Skeletal muscle tissue (tissue), 4 donors: ENCODE data around the gene CAPN2. TPM values are rescaled to one million over a fixed set of nuclear protein-coding genes. Genes with fewer than 3 reads are reported as not detected.

Experiments
- H3K27ac ChIP-seq: one replicate; pipeline ENCODE4 v1.7.0; 2013; ENCODE audit warnings: mild to moderate bottlenecking, low read depth, low read length, inconsistent platforms
- H3K27me3 ChIP-seq, 3 donors: one replicate each; pipeline ENCODE4 v1.7.0; 2013; ENCODE audit warnings: low read length in 3 of 3; ENCODE audit not compliant: control insufficient read depth in 3 of 3, insufficient read depth in 3 of 3
- H3K36me3 ChIP-seq, 3 donors: one replicate each; pipeline ENCODE4 v1.7.0; 2013; ENCODE audit warnings: low read length in 3 of 3; ENCODE audit not compliant: control insufficient read depth in 3 of 3, insufficient read depth in 3 of 3
- H3K4me1 ChIP-seq, 3 donors: one replicate each; pipeline ENCODE4 v1.7.0; 2013; ENCODE audit warnings: low read length in 3 of 3, mild to moderate bottlenecking in 3 of 3; ENCODE audit not compliant: control insufficient read depth in 3 of 3, insufficient read depth in 3 of 3
- H3K4me3 ChIP-seq, 3 donors: one replicate each; pipeline ENCODE4 v1.7.0; 2013; ENCODE audit warnings: low read length in 3 of 3
- H3K9ac ChIP-seq, 3 donors: one replicate each; pipeline ENCODE4 v1.7.0; 2013; ENCODE audit warnings: low read length in 3 of 3, mild to moderate bottlenecking in 3 of 3, moderate library complexity in 2 of 3, low read depth in 1 of 3
- H3K9me3 ChIP-seq, 3 donors: one replicate each; pipeline ENCODE4 v1.7.0; 2013; ENCODE audit warnings: low read length in 3 of 3; ENCODE audit not compliant: control insufficient read depth in 3 of 3
- total RNA-seq: library from RNA; depleted of rRNA; stranded (reverse); fragments of >200 nt; gene quantifications from one replicate; pipeline ENCODE4 v1.2.3, GENCODE V29; 2014
- donor health status: Osteomylitis.

Gene CAPN2
- total RNA-seq, 1 donor from 2014 or later = 78.8 TPM

GRCh38 chr1:223716302-223716862, 4.0 kb downstream of the CAPN2 start:
- Histone ChIP-seq H3K27me3 (no peaks in the 10 kb centered on the region), H3K9me3 (no peaks in the 10 kb centered on the region), H3K4me1 (peaks cover 34 to 55% (median 44%) of the 10 kb centered on the region in 3 donors), H3K4me3 (no peak overlapping the region), H3K9ac (peak overlapping the region in 2 of 3 donors; percentile 28 to 35), H3K36me3 (peaks cover 20 to 34% (median 27%) of the 10 kb centered on the region in 3 donors), H3K27ac (no peak overlapping the region)

- Histone ChIP-seq H3K4me3 (no peak overlapping the region), H3K36me3 (peaks cover 20 to 37% (median 29%) of the 10 kb centered on the region in 3 donors), H3K9ac (no peak overlapping the region), H3K27me3 (no peaks in the 10 kb centered on the region), H3K9me3 (no peaks in the 10 kb centered on the region), H3K27ac (no peak overlapping the region), H3K4me1 (peaks cover 32 to 54% (median 40%) of the 10 kb centered on the region in 3 donors)
Observed at GRCh38 chr1:223717123-223717522, 4.8 kb downstream of the CAPN2 start.

GRCh38 chr1:223717695-223718363, 5.5 kb downstream of the CAPN2 start:
- no peak overlapping the region for H3K9ac ChIP-seq
- H3K4me1 ChIP-seq = peaks cover 35 to 54% (median 40%) of the 10 kb centered on the region in 3 donors
- H3K27me3 ChIP-seq = no peaks in the 10 kb centered on the region
- H3K27ac ChIP-seq = no peak overlapping the region
- no peaks in the 10 kb centered on the region for H3K9me3 ChIP-seq
- no peak overlapping the region for H3K4me3 ChIP-seq
- H3K36me3 ChIP-seq = peaks cover 22 to 37% (median 26%) of the 10 kb centered on the region in 3 donors

GRCh38 chr1:223718850-223719249, 6.5 kb downstream of the CAPN2 start:
- H3K4me1 ChIP-seq = peaks cover 29 to 44% (median 31%) of the 10 kb centered on the region in 3 donors
- no peaks in the 10 kb centered on the region for H3K27me3 ChIP-seq
- H3K9ac ChIP-seq = no peak overlapping the region
- peaks cover 26 to 41% (median 31%) of the 10 kb centered on the region in 3 donors for H3K36me3 ChIP-seq
- H3K9me3 ChIP-seq = no peaks in the 10 kb centered on the region
- H3K27ac ChIP-seq = no peak overlapping the region
- H3K4me3 ChIP-seq = no peak overlapping the region

- peak overlapping the region; percentile 48 for H3K27ac ChIP-seq
- H3K9ac ChIP-seq = peak overlapping the region in 1 of 3 donors; percentile 16
- H3K4me1 ChIP-seq = peaks cover 19 to 29% (median 19%) of the 10 kb centered on the region in 3 donors
Observed at GRCh38 chr1:223720971-223721591, 8.7 kb downstream of the CAPN2 start.

GRCh38 chr1:223721658-223722607, 9.6 kb downstream of the CAPN2 start:
- no peaks in the 10 kb centered on the region for H3K27me3 ChIP-seq
- peaks cover 29 to 42% (median 31%) of the 10 kb centered on the region in 3 donors for H3K36me3 ChIP-seq
- H3K9me3 ChIP-seq = no peaks in the 10 kb centered on the region
- H3K27ac ChIP-seq = peak overlapping the region; percentile 48
- peaks cover 18 to 31% (median 27%) of the 10 kb centered on the region in 3 donors for H3K4me1 ChIP-seq
- H3K9ac ChIP-seq = no peak overlapping the region
- no peak overlapping the region for H3K4me3 ChIP-seq

More at GRCh38 chr1:223720971-223721591, 8.7 kb downstream of the CAPN2 start:
- no peaks in the 10 kb centered on the region for H3K9me3 ChIP-seq
- H3K36me3 ChIP-seq = peaks cover 29 to 45% (median 31%) of the 10 kb centered on the region in 3 donors
- H3K27me3 ChIP-seq = no peaks in the 10 kb centered on the region
- H3K4me3 ChIP-seq = no peak overlapping the region

GRCh38 chr1:223723351-223723904, 11.1 kb downstream of the CAPN2 start:
- Histone ChIP-seq H3K9ac (no peak overlapping the region), H3K27ac (no peak overlapping the region), H3K4me1 (peaks cover 22 to 42% (median 36%) of the 10 kb centered on the region in 3 donors), H3K36me3 (peaks cover 19 to 33% (median 29%) of the 10 kb centered on the region in 3 donors), H3K4me3 (no peak overlapping the region), H3K27me3 (no peaks in the 10 kb centered on the region), H3K9me3 (no peaks in the 10 kb centered on the region)

- Histone ChIP-seq H3K9me3 (no peaks in the 10 kb centered on the region), H3K9ac (no peak overlapping the region), H3K27ac (no peak overlapping the region), H3K4me1 (peaks cover 22 to 42% (median 36%) of the 10 kb centered on the region in 3 donors), H3K4me3 (no peak overlapping the region), H3K36me3 (peaks cover 16 to 28% (median 24%) of the 10 kb centered on the region in 3 donors), H3K27me3 (no peaks in the 10 kb centered on the region)
Observed at GRCh38 chr1:223724376-223724775, 12.0 kb downstream of the CAPN2 start.

GRCh38 chr1:223725578-223725977, 13.2 kb downstream of the CAPN2 start:
- H3K9ac ChIP-seq = peak overlapping the region in 1 of 3 donors; percentile 16

More at GRCh38 chr1:223725578-223725977, 13.2 kb downstream of the CAPN2 start:
- Histone ChIP-seq H3K36me3 (peaks cover 12 to 22% (median 18%) of the 10 kb centered on the region in 3 donors), H3K27ac (peak overlapping the region; percentile 62), H3K9me3 (no peaks in the 10 kb centered on the region), H3K4me1 (peaks cover 25 to 42% (median 38%) of the 10 kb centered on the region in 3 donors), H3K27me3 (no peaks in the 10 kb centered on the region), H3K4me3 (no peak overlapping the region)
